GM23338 (cell line): ENCODE measurements around the gene NEDD1. TPM values are rescaled to one million over a fixed set of nuclear protein-coding genes. Genes with fewer than 3 reads are reported as not detected.

ENCODE experiments used
- ATAC-seq: fragments of 200-7000 bp; cut with Tn5 transposase; 3 replicates; pipeline ENCODE4 v1.9.1; 2020
- DNase-seq: peaks from one replicate; pipeline ENCODE4 v3.0.0-alpha.2; 2015; ENCODE audit warnings: low spot score
- H2AFZ ChIP-seq: fragments of 200-600 bp; sonication (generic); 2 replicates; pipeline ENCODE4 v1.8.0; 2016; ENCODE audit warnings: antibody characterized with exemption, mild to moderate bottlenecking, moderate library complexity
- H3F3A ChIP-seq: fragments of 200-600 bp; sonication (generic); replicated peaks from 2 replicates; pipeline ENCODE4 v1.8.0; 2017; ENCODE audit warnings: antibody characterized with exemption, mixed run types, low read depth
- H3K27ac ChIP-seq: fragments of 200-600 bp; sonication (generic); 2 replicates; pipeline ENCODE4 v1.6.1; 2016; ENCODE audit warnings: low read depth
- H3K27me3 ChIP-seq: fragments of 200-600 bp; sonication (generic); 2 replicates; pipeline ENCODE4 v1.8.0; 2016; ENCODE audit warnings: mild to moderate bottlenecking, mixed run types, moderate library complexity; ENCODE audit not compliant: insufficient read depth
- H3K36me3 ChIP-seq: fragments of 200-600 bp; sonication (generic); 2 replicates; pipeline ENCODE4 v1.8.0; 2016; ENCODE audit warnings: mild to moderate bottlenecking; ENCODE audit not compliant: insufficient read depth
- H3K4me1 ChIP-seq: fragments of 200-600 bp; sonication (generic); 2 replicates; pipeline ENCODE4 v1.8.0; 2016; ENCODE audit warnings: mild to moderate bottlenecking, moderate library complexity; ENCODE audit not compliant: insufficient read depth
- H3K4me2 ChIP-seq: fragments of 200-600 bp; sonication (generic); 2 replicates; pipeline ENCODE4 v1.7.1; 2017; ENCODE audit warnings: mixed run types
- H3K4me3 ChIP-seq: fragments of 200-600 bp; sonication (generic); 2 replicates; pipeline ENCODE4 v1.6.1; 2016; ENCODE audit warnings: mixed run types
- H3K79me2 ChIP-seq: fragments of 200-600 bp; sonication (generic); replicated peaks from 2 replicates; pipeline ENCODE4 v1.8.0; 2017; ENCODE audit warnings: mild to moderate bottlenecking; ENCODE audit not compliant: insufficient read depth
- H3K9me2 ChIP-seq: fragments of 200-600 bp; sonication (generic); 2 replicates; pipeline ENCODE4 v1.8.0; 2017; ENCODE audit not compliant: insufficient read depth
- H4K20me1 ChIP-seq: fragments of 200-600 bp; sonication (generic); replicated peaks from 2 replicates; pipeline ENCODE4 v1.8.0; 2017; ENCODE audit warnings: mild to moderate bottlenecking; ENCODE audit not compliant: insufficient read depth
- H3K27ac Mint-ChIP-seq: 2 replicates; pipeline ENCODE4 v1.8.0; 2020; ENCODE audit warnings: inconsistent platforms, mild to moderate bottlenecking, moderate library complexity, mixed read lengths
- H3K27me3 Mint-ChIP-seq: 3 replicates; pipeline ENCODE4 v1.8.0; 2022; ENCODE audit warnings: low read depth, mild to moderate bottlenecking, moderate library complexity, mixed read lengths, inconsistent platforms; ENCODE audit not compliant: insufficient read depth, poor library complexity
- H3K36me3 Mint-ChIP-seq: 3 replicates; pipeline ENCODE4 v1.8.0; 2021; ENCODE audit warnings: low read depth, mild to moderate bottlenecking, inconsistent platforms, moderate library complexity, mixed read lengths
- H3K4me1 Mint-ChIP-seq: 3 replicates; pipeline ENCODE4 v1.8.0; 2020; ENCODE audit warnings: mild to moderate bottlenecking, inconsistent platforms, mixed read lengths
- H3K4me3 Mint-ChIP-seq: 3 replicates; pipeline ENCODE4 v1.8.0; 2021; ENCODE audit warnings: moderate library complexity, mild to moderate bottlenecking, inconsistent platforms, mixed read lengths
- H3K9me3 Mint-ChIP-seq: 3 replicates; pipeline ENCODE4 v1.8.0; 2020; ENCODE audit warnings: moderate library complexity, mild to moderate bottlenecking, inconsistent platforms, mixed read lengths
- CREB1 ChIP-seq: fragments of 250-450 bp; sonication (Bioruptor Pico); IDR thresholded peaks from 2 replicates; pipeline ENCODE4 v1.5.0; 2020; ENCODE audit warnings: low read depth, mild to moderate bottlenecking, moderate library complexity
- EZH2 ChIP-seq: fragments of 200-600 bp; sonication (generic); IDR thresholded peaks from one replicate; pipeline ENCODE4 v1.8.0; 2017; ENCODE audit warnings: antibody characterized with exemption, mild to moderate bottlenecking, low read depth; ENCODE audit not compliant: unreplicated experiment
- EZH2phosphoT487 ChIP-seq: fragments of 200-600 bp; sonication (generic); IDR thresholded peaks from one replicate; pipeline ENCODE4 v1.8.1; 2018; ENCODE audit warnings: antibody characterized with exemption; ENCODE audit not compliant: unreplicated experiment
- JUNB ChIP-seq: IDR thresholded peaks from one replicate; pipeline ENCODE4 v1.6.1; 2016; ENCODE audit warnings: antibody characterized with exemption; ENCODE audit not compliant: unreplicated experiment
- NANOG ChIP-seq: IDR thresholded peaks from 2 replicates; pipeline ENCODE4 v1.6.1; 2016; ENCODE audit warnings: antibody characterized with exemption, borderline replicate concordance
- POLR2AphosphoS5 ChIP-seq: IDR thresholded peaks from 2 replicates; pipeline ENCODE4 v1.6.1; 2016; ENCODE audit warnings: antibody characterized with exemption, low read depth
- STAT1 ChIP-seq: IDR thresholded peaks from one replicate; pipeline ENCODE4 v1.6.1; 2016; ENCODE audit warnings: antibody characterized with exemption; ENCODE audit not compliant: unreplicated experiment
- ZNF114 ChIP-seq: fragments of 250-450 bp; sonication (Bioruptor Pico); IDR thresholded peaks from 2 replicates; pipeline ENCODE4 v1.5.0; 2020; ENCODE audit warnings: mild to moderate bottlenecking, moderate library complexity
- ZNF331 ChIP-seq: fragments of 250-450 bp; sonication (Bioruptor Pico); IDR thresholded peaks from 2 replicates; pipeline ENCODE4 v1.5.0; 2020; ENCODE audit warnings: low read depth, mild to moderate bottlenecking, moderate library complexity
- polyA plus RNA-seq: library from polyadenylated mRNA; unstranded; fragments of >200 nt; fragmentation: Nextera tagmentation; extraction: Ambion mirVana; gene quantifications from 2 replicates; pipeline ENCODE4 v1.2.1, GENCODE V29; 2016
- total RNA-seq: library from RNA; depleted of rRNA; stranded (reverse); fragments of >200 nt; shearing (Covaris generic); gene quantifications from 2 replicates; pipeline ENCODE4 v1.2.3, GENCODE V29; 2014
- TF ChIP-seq, protein P1 (sequence below): IDR thresholded peaks from one replicate; pipeline ENCODE4 v1.6.1; 2018; ENCODE audit warnings: antibody characterized with exemption; ENCODE audit not compliant: unreplicated experiment
- TF ChIP-seq, protein P2 (sequence below), 2 experiments: fragments of 200-600 bp in 1 of 2; sonication (generic) in 1 of 2; conservative IDR thresholded peaks; 2 replicates each; pipeline versions ENCODE4 v1.5.1 to v1.6.1; 2016 to 2017; ENCODE audit warnings: antibody characterized with exemption in 2 of 2, low read depth in 2 of 2, mild to moderate bottlenecking in 2 of 2, moderate library complexity in 1 of 2
- TF ChIP-seq, protein P3 (sequence below): IDR thresholded peaks from 2 replicates; pipeline ENCODE4 v1.6.1; 2016; ENCODE audit warnings: antibody characterized with exemption
- TF ChIP-seq, protein P4 (sequence below): fragments of 250-450 bp; sonication (Bioruptor Pico); IDR thresholded peaks from 2 replicates; pipeline ENCODE4 v1.5.0; 2020; ENCODE audit warnings: mild to moderate bottlenecking, moderate library complexity

NEDD1 gene
- total and polyA plus RNA-seq, 2 experiments from 2014 or later: 16.0 to 35.8 TPM

DNA sequence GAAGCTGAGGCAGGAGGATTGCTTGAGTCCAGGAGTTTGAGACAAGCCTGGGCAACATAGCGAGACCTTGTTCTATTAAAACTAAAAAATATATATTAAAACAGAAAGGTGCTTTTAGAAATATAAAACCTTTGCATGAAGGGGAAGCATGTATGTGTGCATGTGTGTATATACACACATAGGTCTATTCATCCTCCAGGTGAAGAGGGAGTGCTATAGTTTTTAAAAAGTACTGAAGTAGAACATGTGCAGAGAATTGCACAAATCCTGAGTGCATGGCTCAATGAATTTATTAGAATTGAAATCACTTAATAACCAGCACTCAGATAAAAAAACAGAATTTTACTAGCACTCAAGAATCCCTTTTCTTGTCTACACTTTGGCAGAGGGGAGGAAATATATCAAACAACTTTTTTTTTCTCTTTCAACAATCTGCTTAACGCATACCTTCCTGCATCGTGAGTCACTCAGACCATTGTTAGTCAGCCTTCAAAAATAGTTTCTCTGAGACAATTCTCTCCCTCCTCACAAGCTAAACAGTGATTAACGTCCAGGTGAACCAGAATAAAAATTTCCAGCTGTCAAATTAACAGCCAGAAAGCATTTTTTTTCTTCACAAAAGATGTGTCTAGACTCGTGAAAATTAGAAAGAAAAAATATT, 17.7 kb upstream of the NEDD1 start:
- DNase-seq: no peak
- Histone ChIP-seq H4K20me1 (no peaks in the 10 kb centered on the region), H3K27ac (no peak overlapping the region), H3K4me3 (no peak overlapping the region), H3K9me2 (peaks cover 2% of the 10 kb centered on the region), H3K4me1 (0 out of 2 replicates have a peak, but pooled peaks cover 3% of the 10 kb centered on the region), H3K4me2 (no peak overlapping the region), H3K27me3 (no peaks in the 10 kb centered on the region), H3K79me2 (no peaks in the 10 kb centered on the region), H3F3A (no peaks in the 10 kb centered on the region), H3K36me3 (no peaks in the 10 kb centered on the region; the same call in 1 of the 2 replicates), H2AFZ (no peak overlapping the region)
- H3K4me1 Mint-ChIP-seq: peaks cover 4% of the 10 kb centered on the region; the same call in 1 of the 3 replicates
- ATAC-seq: no peak
- no peak for TF ChIP-seq CREB1 (CRISPR knock-in tag)
- TF ChIP-seq, protein P1, sequence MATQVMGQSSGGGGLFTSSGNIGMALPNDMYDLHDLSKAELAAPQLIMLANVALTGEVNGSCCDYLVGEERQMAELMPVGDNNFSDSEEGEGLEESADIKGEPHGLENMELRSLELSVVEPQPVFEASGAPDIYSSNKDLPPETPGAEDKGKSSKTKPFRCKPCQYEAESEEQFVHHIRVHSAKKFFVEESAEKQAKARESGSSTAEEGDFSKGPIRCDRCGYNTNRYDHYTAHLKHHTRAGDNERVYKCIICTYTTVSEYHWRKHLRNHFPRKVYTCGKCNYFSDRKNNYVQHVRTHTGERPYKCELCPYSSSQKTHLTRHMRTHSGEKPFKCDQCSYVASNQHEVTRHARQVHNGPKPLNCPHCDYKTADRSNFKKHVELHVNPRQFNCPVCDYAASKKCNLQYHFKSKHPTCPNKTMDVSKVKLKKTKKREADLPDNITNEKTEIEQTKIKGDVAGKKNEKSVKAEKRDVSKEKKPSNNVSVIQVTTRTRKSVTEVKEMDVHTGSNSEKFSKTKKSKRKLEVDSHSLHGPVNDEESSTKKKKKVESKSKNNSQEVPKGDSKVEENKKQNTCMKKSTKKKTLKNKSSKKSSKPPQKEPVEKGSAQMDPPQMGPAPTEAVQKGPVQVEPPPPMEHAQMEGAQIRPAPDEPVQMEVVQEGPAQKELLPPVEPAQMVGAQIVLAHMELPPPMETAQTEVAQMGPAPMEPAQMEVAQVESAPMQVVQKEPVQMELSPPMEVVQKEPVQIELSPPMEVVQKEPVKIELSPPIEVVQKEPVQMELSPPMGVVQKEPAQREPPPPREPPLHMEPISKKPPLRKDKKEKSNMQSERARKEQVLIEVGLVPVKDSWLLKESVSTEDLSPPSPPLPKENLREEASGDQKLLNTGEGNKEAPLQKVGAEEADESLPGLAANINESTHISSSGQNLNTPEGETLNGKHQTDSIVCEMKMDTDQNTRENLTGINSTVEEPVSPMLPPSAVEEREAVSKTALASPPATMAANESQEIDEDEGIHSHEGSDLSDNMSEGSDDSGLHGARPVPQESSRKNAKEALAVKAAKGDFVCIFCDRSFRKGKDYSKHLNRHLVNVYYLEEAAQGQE: no peak
- TF ChIP-seq NANOG: no peak
- TF ChIP-seq, protein P2, sequence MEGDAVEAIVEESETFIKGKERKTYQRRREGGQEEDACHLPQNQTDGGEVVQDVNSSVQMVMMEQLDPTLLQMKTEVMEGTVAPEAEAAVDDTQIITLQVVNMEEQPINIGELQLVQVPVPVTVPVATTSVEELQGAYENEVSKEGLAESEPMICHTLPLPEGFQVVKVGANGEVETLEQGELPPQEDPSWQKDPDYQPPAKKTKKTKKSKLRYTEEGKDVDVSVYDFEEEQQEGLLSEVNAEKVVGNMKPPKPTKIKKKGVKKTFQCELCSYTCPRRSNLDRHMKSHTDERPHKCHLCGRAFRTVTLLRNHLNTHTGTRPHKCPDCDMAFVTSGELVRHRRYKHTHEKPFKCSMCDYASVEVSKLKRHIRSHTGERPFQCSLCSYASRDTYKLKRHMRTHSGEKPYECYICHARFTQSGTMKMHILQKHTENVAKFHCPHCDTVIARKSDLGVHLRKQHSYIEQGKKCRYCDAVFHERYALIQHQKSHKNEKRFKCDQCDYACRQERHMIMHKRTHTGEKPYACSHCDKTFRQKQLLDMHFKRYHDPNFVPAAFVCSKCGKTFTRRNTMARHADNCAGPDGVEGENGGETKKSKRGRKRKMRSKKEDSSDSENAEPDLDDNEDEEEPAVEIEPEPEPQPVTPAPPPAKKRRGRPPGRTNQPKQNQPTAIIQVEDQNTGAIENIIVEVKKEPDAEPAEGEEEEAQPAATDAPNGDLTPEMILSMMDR (conservative IDR thresholded peaks at IDR 0.05; ENCODE audit: low read depth in 2 of 2): no peak
- no peak for TF ChIP-seq POLR2AphosphoS5
- TF ChIP-seq, protein P3, sequence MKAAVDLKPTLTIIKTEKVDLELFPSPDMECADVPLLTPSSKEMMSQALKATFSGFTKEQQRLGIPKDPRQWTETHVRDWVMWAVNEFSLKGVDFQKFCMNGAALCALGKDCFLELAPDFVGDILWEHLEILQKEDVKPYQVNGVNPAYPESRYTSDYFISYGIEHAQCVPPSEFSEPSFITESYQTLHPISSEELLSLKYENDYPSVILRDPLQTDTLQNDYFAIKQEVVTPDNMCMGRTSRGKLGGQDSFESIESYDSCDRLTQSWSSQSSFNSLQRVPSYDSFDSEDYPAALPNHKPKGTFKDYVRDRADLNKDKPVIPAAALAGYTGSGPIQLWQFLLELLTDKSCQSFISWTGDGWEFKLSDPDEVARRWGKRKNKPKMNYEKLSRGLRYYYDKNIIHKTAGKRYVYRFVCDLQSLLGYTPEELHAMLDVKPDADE: no peak
- no peak for TF ChIP-seq STAT1
- TF ChIP-seq EZH2phosphoT487: no peak
- TF ChIP-seq ZNF331 (CRISPR knock-in tag): no peak
- TF ChIP-seq EZH2: no peak
- no peak for TF ChIP-seq ZNF114 (CRISPR knock-in tag)
- TF ChIP-seq JUNB: no peak
- TF ChIP-seq, protein P4, sequence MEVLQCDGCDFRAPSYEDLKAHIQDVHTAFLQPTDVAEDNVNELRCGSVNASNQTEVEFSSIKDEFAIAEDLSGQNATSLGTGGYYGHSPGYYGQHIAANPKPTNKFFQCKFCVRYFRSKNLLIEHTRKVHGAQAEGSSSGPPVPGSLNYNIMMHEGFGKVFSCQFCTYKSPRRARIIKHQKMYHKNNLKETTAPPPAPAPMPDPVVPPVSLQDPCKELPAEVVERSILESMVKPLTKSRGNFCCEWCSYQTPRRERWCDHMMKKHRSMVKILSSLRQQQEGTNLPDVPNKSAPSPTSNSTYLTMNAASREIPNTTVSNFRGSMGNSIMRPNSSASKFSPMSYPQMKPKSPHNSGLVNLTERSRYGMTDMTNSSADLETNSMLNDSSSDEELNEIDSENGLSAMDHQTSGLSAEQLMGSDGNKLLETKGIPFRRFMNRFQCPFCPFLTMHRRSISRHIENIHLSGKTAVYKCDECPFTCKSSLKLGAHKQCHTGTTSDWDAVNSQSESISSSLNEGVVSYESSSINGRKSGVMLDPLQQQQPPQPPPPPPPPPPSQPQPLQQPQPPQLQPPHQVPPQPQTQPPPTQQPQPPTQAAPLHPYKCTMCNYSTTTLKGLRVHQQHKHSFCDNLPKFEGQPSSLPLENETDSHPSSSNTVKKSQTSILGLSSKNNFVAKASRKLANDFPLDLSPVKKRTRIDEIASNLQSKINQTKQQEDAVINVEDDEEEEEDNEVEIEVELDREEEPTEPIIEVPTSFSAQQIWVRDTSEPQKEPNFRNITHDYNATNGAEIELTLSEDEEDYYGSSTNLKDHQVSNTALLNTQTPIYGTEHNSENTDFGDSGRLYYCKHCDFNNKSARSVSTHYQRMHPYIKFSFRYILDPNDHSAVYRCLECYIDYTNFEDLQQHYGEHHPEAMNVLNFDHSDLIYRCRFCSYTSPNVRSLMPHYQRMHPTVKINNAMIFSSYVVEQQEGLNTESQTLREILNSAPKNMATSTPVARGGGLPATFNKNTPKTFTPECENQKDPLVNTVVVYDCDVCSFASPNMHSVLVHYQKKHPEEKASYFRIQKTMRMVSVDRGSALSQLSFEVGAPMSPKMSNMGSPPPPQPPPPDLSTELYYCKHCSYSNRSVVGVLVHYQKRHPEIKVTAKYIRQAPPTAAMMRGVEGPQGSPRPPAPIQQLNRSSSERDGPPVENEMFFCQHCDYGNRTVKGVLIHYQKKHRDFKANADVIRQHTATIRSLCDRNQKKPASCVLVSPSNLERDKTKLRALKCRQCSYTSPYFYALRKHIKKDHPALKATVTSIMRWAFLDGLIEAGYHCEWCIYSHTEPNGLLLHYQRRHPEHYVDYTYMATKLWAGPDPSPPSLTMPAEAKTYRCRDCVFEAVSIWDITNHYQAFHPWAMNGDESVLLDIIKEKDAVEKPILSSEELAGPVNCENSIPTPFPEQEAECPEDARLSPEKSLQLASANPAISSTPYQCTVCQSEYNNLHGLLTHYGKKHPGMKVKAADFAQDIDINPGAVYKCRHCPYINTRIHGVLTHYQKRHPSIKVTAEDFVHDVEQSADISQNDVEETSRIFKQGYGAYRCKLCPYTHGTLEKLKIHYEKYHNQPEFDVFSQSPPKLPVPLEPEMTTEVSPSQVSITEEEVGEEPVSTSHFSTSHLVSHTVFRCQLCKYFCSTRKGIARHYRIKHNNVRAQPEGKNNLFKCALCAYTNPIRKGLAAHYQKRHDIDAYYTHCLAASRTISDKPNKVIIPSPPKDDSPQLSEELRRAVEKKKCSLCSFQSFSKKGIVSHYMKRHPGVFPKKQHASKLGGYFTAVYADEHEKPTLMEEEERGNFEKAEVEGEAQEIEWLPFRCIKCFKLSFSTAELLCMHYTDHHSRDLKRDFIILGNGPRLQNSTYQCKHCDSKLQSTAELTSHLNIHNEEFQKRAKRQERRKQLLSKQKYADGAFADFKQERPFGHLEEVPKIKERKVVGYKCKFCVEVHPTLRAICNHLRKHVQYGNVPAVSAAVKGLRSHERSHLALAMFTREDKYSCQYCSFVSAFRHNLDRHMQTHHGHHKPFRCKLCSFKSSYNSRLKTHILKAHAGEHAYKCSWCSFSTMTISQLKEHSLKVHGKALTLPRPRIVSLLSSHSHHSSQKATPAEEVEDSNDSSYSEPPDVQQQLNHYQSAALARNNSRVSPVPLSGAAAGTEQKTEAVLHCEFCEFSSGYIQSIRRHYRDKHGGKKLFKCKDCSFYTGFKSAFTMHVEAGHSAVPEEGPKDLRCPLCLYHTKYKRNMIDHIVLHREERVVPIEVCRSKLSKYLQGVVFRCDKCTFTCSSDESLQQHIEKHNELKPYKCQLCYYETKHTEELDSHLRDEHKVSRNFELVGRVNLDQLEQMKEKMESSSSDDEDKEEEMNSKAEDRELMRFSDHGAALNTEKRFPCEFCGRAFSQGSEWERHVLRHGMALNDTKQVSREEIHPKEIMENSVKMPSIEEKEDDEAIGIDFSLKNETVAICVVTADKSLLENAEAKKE (CRISPR knock-in tag): no peak
- peaks cover 16% of the 10 kb centered on the region for H3K9me3 Mint-ChIP-seq
- no peak overlapping the region for H3K4me3 Mint-ChIP-seq
- no peak overlapping the region for H3K27ac Mint-ChIP-seq
- no peaks in the 10 kb centered on the region for H3K27me3 Mint-ChIP-seq
- peaks cover 13% of the 10 kb centered on the region; the same call in 2 of the 3 replicates for H3K36me3 Mint-ChIP-seq
